Fibroblast of lung (primary cell): ENCODE results near the gene ICA1. TPM values are rescaled to one million over a fixed set of nuclear protein-coding genes. Genes with fewer than 3 reads are reported as not detected.

Experiments
- DNase-seq, 2 donors: peaks; one replicate each; pipeline versions ENCODE4 v3.0.0 to v3.0.0-alpha.2; 2010; ENCODE audit warnings: low read depth in 2 of 2
- H2AFZ ChIP-seq: 2 replicates; pipeline ENCODE4 v1.5.1; 2012; ENCODE audit warnings: low read length, control low read depth, inconsistent platforms
- H3K27ac ChIP-seq: 2 replicates; pipeline ENCODE4 v1.5.1; 2011; ENCODE audit warnings: low read length, control low read depth; ENCODE audit not compliant: insufficient read depth
- H3K27me3 ChIP-seq: 2 replicates; pipeline ENCODE4 v1.5.1; 2011; ENCODE audit warnings: mild to moderate bottlenecking, low read length; ENCODE audit not compliant: control insufficient read depth, insufficient read depth
- H3K36me3 ChIP-seq: 2 replicates; pipeline ENCODE4 v1.5.1; 2011; ENCODE audit warnings: low read length; ENCODE audit not compliant: control insufficient read depth, insufficient read depth
- H3K4me1 ChIP-seq: 2 replicates; pipeline ENCODE4 v1.5.1; 2011; ENCODE audit warnings: low read length; ENCODE audit not compliant: control insufficient read depth, insufficient read depth; ENCODE audit errors: extremely low read depth
- H3K4me2 ChIP-seq: 2 replicates; pipeline ENCODE4 v1.5.1; 2011; ENCODE audit warnings: low read length, control low read depth; ENCODE audit not compliant: insufficient read depth; ENCODE audit errors: extremely low read depth
- H3K4me3 ChIP-seq, 4 experiments: fragments of 200-600 bp in 1 of 4; sonication (generic) in 1 of 4; replicated peaks in 1 of 4; 2 replicates each; pipeline ENCODE4 v1.5.1; 2011 to 2016; ENCODE audit warnings: low read length in 4 of 4, low read depth in 3 of 4, mild to moderate bottlenecking in 3 of 4, control low read depth in 2 of 4, inconsistent platforms in 1 of 4, mixed read lengths in 1 of 4; ENCODE audit not compliant: insufficient read depth in 1 of 4; ENCODE audit errors: control extremely low read depth in 1 of 4
- H3K79me2 ChIP-seq: 2 replicates; pipeline ENCODE4 v1.5.1; 2012; ENCODE audit warnings: mild to moderate bottlenecking, low read length, inconsistent platforms; ENCODE audit not compliant: control insufficient read depth, insufficient read depth
- H3K9ac ChIP-seq: 2 replicates; pipeline ENCODE4 v1.5.1; 2011; ENCODE audit warnings: mild to moderate bottlenecking, low read length, control low read depth; ENCODE audit not compliant: insufficient read depth
- H3K9me3 ChIP-seq: 2 replicates; pipeline ENCODE4 v1.5.1; 2012; ENCODE audit warnings: low read depth, low read length; ENCODE audit not compliant: control insufficient read depth, insufficient read depth
- H4K20me1 ChIP-seq: 2 replicates; pipeline ENCODE4 v1.5.1; 2011; ENCODE audit warnings: low read length; ENCODE audit not compliant: control insufficient read depth, insufficient read depth; ENCODE audit errors: extremely low read depth
- EZH2 ChIP-seq: IDR thresholded peaks from 2 replicates; pipeline ENCODE4 v1.5.1; 2012; ENCODE audit warnings: low read length, control low read depth, mild to moderate bottlenecking; ENCODE audit errors: missing control alignments
- polyA plus RNA-seq, 2 donors: library from polyadenylated mRNA; depleted of rRNA in 1 of 2; stranded (reverse) in 1 of 2; unstranded in 1 of 2; fragments of >200 nt; gene quantifications; 2 replicates each; pipeline ENCODE4 v1.2.1, GENCODE V29; 2011 to 2012; ENCODE audit warnings: missing spikeins in 1 of 2
- total RNA-seq: library from RNA; depleted of rRNA; stranded (reverse); fragments of >200 nt; gene quantifications from 2 replicates; pipeline ENCODE4 v1.2.1, GENCODE V29; 2014
- TF ChIP-seq, protein P1 (sequence below), 2 donors: IDR thresholded peaks in 1 of 2; conservative IDR thresholded peaks in 1 of 2; 1 replicate in 1 of 2; 2 replicates in 1 of 2; pipeline ENCODE4 v1.5.1; 2011 to 2012; ENCODE audit warnings: low read length in 2 of 2, control low read depth in 1 of 2, inconsistent platforms in 1 of 2, low read depth in 1 of 2, mild to moderate bottlenecking in 1 of 2

Gene ICA1
- total and polyA plus RNA-seq, 2 donors (not counting 1 experiment from before 2014, with no cell fraction given) = 0.17 TPM; not detected in 1

GRCh38 chr7:8172372-8173354 lies 89.3 kb downstream of the ICA1 start:
- H4K20me1 ChIP-seq = no peaks in the 10 kb centered on the region
- no peak for DNase-seq
- no peaks in the 10 kb centered on the region for H3K9me3 ChIP-seq
- H3K4me1 ChIP-seq = no peaks in the 10 kb centered on the region
- no peaks in the 10 kb centered on the region for H3K79me2 ChIP-seq
- no peak overlapping the region for H3K9ac ChIP-seq
- H3K27ac ChIP-seq = no peak overlapping the region
- no peak overlapping the region for H2AFZ ChIP-seq
- H3K4me2 ChIP-seq = no peak overlapping the region
- H3K27me3 ChIP-seq = no peaks in the 10 kb centered on the region
- no peaks in the 10 kb centered on the region for H3K36me3 ChIP-seq
- no peak for TF ChIP-seq EZH2
- TF ChIP-seq, protein P1, sequence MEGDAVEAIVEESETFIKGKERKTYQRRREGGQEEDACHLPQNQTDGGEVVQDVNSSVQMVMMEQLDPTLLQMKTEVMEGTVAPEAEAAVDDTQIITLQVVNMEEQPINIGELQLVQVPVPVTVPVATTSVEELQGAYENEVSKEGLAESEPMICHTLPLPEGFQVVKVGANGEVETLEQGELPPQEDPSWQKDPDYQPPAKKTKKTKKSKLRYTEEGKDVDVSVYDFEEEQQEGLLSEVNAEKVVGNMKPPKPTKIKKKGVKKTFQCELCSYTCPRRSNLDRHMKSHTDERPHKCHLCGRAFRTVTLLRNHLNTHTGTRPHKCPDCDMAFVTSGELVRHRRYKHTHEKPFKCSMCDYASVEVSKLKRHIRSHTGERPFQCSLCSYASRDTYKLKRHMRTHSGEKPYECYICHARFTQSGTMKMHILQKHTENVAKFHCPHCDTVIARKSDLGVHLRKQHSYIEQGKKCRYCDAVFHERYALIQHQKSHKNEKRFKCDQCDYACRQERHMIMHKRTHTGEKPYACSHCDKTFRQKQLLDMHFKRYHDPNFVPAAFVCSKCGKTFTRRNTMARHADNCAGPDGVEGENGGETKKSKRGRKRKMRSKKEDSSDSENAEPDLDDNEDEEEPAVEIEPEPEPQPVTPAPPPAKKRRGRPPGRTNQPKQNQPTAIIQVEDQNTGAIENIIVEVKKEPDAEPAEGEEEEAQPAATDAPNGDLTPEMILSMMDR (conservative IDR thresholded peaks at IDR 0.05 in 1 of 2, IDR thresholded peaks at IDR 0.05 in 1 of 2; ENCODE audit: low read depth in 1 of 2, low read length in 2 of 2) = no peak
- H3K4me3 ChIP-seq = no peak overlapping the region

DNA sequence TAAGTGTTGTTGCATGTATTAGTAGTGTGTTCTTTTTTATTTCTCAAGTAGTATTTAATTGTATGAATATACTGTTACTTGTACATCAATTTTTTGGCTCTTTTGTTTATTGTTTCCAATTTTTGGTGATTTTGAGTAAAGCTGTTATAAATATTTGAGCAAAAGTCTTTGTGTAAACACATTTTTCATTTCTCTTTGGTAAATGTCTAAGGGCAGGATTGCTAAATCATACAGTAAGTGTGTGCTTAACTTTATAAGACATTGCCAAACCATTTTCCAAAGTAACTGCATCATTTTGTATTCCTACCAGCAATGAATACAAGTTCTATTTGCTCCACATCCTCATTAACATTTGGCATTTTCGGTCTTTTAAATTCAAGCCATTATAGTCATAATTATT lies 92.8 kb downstream of the ICA1 start:
- H3K27ac ChIP-seq = no peak overlapping the region
- DNase-seq = peak in 1 of 2 donors; percentile 49
- H3K4me2 ChIP-seq = no peak overlapping the region
- H3K79me2 ChIP-seq = no peaks in the 10 kb centered on the region
- H3K9me3 ChIP-seq = no peaks in the 10 kb centered on the region
- H3K36me3 ChIP-seq = no peaks in the 10 kb centered on the region
- H3K4me3 ChIP-seq = no peak overlapping the region
- no peaks in the 10 kb centered on the region for H4K20me1 ChIP-seq
- no peak overlapping the region for H3K9ac ChIP-seq
- no peak overlapping the region for H2AFZ ChIP-seq
- TF ChIP-seq, protein P1 (conservative IDR thresholded peaks at IDR 0.05 in 1 of 2, IDR thresholded peaks at IDR 0.05 in 1 of 2; ENCODE audit: low read depth in 1 of 2, low read length in 2 of 2) = no peak
- no peak for TF ChIP-seq EZH2
- H3K27me3 ChIP-seq = no peaks in the 10 kb centered on the region
- H3K4me1 ChIP-seq = no peaks in the 10 kb centered on the region

GRCh38 chr7:8168336-8168735 lies 93.6 kb downstream of the ICA1 start:
- no peaks in the 10 kb centered on the region for H3K79me2 ChIP-seq
- H3K27me3 ChIP-seq = no peaks in the 10 kb centered on the region
- no peak overlapping the region for H2AFZ ChIP-seq
- no peak for DNase-seq
- no peak overlapping the region for H3K9ac ChIP-seq
- H3K9me3 ChIP-seq = no peaks in the 10 kb centered on the region
- H3K27ac ChIP-seq = no peak overlapping the region
- no peak overlapping the region for H3K4me3 ChIP-seq
- no peaks in the 10 kb centered on the region for H3K4me1 ChIP-seq
- H3K36me3 ChIP-seq = no peaks in the 10 kb centered on the region
- H3K4me2 ChIP-seq = no peak overlapping the region
- TF ChIP-seq EZH2 = no peak
- TF ChIP-seq, protein P1 (conservative IDR thresholded peaks at IDR 0.05 in 1 of 2, IDR thresholded peaks at IDR 0.05 in 1 of 2; ENCODE audit: low read depth in 1 of 2, low read length in 2 of 2) = no peak
- H4K20me1 ChIP-seq = no peaks in the 10 kb centered on the region
